DMS53 treated with DMSO at 0.1 percent for 48 hours (cell line): Measurements from ENCODE around the gene DOCK8.
"Not testable (repeated sequence)": the region's sequence is repeated elsewhere in the genome, so short reads cannot be mapped to it uniquely, and the experiment has no call there.

Source experiments
- DNase-seq: peaks from one replicate; lab custom pipeline; 2025; ENCODE audit not compliant: unreplicated experiment; lab: John Stamatoyannopoulos, UW

The DOCK8 gene

GRCh38 chr9:224582-225520 is 10.2 kb downstream of the DOCK8 start:
- no peak for DNase-seq

GRCh38 chr9:227860-228259 is 13.2 kb downstream of the DOCK8 start:
- DNase-seq, result no peak

DNA sequence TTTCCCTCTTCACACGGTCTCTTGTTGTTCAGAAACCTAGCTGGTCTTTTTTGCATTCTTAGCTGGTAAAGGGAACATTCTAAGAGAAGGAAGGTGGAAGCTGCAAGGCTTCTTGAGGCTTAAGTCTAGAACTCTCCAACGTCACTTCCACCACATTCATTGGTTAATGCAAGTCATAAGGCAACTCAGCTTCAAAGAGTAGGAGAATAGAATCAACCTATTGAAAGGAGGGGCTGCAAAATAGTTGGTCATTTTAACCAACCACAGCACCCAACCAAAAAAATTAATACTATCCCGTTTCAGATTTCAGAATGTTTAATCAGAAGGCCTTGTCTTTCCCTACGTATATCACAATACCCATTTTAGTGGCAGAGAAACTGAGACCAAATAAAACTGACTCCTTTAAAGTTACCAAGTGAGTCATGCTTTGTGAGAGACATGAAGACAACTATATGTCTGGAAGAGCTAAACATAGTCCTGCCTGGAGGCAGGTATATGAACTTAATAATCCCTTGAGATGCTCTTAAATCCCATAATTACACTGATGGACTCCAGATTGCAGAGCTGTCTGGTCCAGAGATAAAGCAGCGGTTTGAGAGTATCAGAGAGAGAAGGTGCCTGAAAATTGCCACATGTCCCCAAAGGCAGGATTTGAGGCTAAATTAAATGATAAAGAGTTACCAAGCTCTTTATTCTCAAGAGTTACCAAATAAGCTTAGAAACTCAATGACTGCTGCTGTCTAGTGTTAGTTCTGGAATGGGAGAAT is 14.4 kb downstream of the DOCK8 start:
- DNase-seq, result no peak

- not testable (repeated sequence) for DNase-seq
These were observed 17.0 kb downstream of the DOCK8 start for GRCh38 chr9:231625-232024.

DNA sequence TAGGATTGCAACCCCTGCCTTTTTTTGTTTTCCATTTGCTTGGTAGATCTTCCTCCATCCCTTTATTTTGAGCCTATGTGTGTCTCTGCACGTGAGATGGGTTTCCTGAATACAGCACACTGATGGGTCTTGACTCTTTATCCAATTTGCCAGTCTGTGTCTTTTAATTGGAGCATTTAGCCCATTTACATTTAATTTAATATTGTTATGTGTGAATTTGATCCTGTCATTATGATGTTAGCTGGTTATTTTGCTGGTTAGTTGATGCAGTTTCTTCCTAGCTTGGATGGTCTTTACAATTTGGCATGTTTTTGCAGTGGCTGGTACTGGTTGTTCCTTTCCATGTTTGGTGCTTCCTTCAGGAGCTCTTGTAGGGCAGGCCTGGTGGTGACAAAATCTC is 19.0 kb downstream of the DOCK8 start:
- not testable (repeated sequence) for DNase-seq

DNA sequence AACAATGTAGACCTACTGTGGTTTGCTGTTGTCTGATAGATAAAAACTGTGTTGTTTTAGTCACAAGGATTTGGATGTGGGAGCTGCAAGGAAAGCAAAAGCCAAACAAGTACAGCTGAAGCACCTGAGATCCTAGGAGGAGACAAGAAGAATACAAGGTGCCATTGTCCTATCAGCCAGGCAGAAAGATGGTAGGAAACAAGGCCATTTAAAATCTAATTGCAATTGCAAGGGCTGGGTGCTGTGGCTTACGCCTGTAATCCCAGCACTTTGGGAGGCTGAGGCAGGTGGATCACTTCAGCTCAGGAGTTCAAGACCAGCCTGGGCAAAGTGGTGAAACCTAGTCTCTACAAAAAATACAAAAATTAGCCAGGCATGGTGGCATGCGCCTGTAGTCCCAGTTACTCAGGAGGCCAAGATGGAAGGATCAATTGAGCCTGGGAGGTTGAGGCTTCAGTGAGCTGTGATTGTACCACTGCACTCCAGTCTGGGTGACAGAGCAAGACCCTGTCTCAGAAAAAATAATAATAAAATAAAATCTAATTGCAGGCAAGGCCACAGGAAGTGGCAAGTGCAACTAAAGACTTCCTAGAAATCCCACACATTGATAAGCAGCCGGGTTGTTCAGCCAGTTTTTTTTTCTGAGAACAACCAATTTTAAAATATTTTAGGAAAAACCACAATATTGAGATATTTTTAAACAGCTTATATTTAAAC is 22.6 kb downstream of the DOCK8 start:
- DNase-seq, result no peak

DNA sequence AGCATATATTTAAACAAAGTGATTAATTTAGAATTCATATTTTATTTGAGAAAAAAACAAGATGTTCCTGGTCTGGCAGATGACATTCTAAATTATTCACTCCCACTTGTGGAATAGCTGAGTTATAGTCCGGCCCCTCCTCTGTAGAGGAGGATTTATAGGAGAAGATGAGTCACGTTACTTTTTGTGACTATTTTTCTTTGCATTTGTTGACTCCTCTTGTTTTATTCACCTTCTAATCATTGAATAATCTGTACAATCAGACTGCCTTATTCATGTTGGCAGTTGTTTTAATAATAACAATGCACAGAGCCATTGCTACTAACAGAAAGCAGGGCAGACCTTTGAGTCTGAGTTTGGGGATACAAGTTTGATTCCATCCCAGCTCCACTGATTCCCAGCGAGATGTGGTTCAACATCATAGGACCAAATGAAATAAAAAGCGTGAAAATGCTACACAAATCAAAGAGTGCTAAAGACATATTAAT is 23.2 kb downstream of the DOCK8 start:
- no peak for DNase-seq

DNA sequence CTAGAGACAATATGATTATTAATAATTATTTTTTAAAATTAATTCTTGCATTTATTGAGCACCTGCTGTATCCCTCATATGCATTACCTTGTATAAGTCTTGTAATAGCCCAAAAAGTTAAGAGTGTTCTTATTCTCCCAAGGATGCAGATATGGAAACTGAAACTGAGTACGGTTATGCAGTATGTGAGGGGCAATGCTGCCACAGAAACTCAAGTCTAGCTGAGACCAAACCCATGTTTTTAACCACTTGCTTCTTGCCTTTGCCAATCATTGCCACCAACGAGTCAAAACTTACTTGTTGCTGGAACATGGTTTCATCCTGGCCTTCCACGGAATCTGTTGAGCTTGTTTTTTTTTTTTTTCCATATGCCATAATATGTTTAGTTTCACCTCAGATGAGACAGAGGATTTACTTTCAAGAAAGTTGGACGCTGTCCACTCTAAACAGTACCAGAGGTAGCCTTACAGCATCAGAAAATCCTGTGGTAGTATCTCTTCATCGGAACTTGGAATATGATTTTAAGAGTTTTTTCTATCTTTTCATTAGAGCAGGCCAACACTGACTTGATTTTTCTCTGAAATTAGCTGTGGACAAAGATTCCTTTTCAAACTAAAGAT is 27.9 kb downstream of the DOCK8 start:
- DNase-seq, result no peak

DNA sequence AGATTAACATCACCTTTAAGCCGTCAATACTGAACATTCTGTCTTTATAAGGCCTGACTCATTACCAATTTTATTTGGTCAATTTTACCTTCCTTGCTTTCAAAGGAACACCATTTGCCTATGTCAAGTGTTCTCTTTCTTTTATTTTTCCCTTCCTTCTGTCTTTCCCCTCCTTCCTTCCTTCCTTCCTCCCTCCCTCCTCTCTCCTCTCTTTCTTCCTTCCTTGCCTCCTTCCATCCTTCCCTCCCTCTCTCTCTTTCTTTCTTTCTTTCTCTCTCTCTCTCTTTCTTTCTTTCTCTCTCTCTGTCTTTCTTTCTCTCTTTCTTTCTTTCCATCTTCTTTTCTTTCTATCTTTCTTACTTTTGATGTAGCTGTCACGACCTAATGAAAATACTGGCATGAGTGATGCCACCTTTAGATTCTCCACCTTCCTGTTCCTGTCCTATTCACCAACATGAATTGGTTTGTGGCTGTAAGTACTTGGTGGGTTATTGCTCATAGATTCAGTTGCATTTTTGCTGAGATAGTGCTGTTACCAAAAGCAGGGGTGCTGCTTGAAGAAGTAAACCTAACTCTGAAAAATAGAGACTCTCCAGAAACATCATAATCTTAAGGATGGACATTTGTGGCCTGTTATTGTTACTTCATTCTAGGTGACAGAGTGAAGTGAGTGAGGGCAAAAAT is 33.8 kb downstream of the DOCK8 start:
- no peak for DNase-seq

DNA sequence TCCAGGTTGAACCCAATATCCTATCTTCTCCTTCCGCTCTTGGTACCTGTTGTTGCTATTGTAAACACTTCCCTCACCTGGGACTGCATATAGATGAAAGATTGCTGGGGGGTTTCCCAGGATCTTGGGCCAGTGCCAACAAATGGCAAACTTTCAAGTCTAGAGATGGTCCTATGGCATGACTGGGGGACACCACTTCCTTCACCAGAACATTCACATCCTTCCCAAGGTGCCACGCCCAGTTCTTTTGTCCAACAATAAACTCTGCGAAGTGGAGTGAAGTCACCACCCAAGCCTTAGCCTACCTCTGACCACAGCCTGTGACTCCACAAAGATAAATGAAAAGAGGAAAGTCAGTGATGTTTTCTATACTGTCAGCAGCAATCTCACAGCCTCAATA is 34.4 kb downstream of the DOCK8 start:
- DNase-seq, result no peak

DNA sequence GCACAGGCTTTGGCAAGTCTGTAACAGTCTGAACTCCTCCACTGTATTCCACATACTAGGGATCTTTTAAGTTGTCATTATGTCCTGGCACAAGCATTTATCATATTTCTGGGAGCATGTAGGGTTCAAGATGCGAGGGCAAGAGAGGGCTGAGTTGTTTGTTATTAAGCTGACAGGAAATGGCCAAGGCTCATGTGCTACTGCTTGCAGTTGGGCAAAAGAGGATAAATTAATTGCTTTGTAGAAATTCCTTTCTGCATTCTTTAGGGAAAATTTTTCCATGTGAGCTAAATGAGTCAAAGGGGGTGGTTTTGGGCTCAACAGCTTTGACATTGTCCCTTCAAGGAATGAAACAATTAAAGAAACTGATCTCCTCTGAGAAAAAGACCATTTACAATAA is 35.4 kb downstream of the DOCK8 start:
- DNase-seq, result no peak

GRCh38 chr9:250625-251024 is 36.0 kb downstream of the DOCK8 start:
- DNase-seq, result no peak

DNA sequence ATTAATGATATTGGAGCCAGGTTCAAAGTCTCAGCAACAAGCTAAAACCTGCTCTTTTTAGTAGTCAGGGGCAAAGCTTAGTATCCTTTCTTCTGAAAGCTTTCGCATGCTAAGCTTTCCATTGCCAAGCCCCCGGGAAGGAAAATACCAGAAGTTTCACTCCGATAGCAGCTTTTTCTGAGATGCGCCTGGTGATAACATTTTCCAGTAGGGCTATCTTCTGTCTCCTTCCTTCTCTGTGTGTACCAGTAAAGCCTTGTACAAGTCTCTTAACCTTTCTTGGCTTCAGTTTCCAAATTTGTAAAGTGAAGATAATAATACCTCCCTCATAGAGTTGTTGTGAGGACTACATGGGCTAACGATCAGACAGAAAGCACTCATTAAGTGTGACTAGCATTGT is 36.7 kb downstream of the DOCK8 start:
- DNase-seq, result no peak

DNA sequence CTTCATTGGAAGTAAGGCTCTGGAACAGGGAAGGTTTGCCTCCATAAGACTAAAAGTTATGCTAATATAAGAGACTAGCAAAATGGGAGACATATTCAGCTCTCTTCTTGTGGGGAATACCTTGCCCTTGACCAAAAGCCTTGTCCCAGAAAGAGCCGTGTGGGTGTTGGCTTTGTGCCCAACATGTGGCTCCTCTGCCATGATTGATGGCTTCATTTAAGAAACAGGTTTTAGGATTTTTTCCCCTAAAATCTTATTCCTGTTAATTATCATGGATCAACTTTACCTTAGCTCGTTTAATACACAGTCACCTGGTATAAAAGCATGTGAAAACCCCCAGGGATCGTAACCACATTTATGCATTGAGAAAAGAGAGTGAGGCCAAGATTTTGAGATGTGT is 38.9 kb downstream of the DOCK8 start:
- no peak for DNase-seq

GRCh38 chr9:254516-254915 is 39.9 kb downstream of the DOCK8 start:
- DNase-seq, result no peak

DNA sequence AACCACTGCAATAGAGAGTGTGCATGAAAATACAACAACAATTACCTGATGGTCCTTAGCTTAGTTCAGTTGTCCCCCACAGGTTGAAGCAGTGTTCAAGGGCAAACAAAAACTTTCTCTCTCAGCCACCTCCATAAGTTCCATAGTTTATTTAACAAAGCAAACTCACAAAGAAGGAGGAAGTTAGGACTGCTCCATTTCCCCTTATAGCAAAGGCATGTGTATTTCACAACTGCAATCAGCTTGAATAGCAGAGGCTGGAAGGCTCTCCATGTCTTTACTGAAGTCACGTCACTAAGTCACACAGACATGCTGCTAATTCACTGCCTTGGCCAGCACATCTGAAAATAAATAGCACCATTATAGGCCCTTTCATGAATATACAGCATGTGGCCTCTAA is 43.3 kb downstream of the DOCK8 start:
- no peak for DNase-seq

DNA sequence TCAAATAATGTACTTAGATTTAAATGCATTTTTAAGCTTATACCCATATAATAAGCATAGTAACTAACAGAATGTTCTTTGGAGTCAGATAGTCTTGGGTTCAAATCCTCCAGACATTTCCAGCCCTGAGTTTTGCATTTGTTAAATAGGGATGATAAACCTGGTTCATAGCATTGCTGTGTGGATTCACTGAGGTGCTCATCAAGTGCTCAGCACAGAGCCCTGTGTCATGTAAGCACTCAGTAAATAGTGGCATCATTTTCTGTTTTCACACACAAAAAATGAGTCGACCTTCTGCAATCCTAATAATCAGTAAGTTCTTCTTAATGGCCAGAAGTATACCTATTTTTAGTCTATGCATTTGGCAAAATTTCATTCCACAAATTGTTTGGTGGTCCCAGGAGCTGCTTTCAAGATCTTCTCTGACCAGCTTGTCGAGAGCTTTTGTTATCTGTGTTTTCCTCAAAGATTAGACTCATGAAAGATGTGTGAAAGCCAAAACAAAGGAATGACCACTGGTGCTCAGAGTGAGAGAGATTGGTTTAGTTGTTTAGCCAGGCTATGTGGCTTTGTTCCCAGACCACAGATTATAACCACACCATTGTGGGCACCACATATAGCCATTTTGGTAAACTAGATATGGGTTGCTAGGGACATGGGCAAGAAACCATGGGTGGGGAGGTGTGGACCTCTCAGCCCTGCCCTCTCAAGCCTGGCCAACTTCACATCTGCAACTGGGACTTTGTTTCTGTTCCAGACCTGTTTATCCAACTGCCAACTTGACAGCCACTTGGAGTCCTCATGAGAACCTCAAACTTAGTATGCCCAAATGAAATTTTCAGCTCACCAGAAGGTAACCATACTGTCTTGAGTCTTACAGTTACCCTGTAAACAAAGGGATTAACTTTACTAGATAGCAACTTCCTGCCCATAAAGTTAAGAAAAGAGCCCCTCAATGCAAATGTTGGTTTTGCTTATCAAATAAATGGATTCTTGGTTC is 45.0 kb downstream of the DOCK8 start:
- no peak for DNase-seq

GRCh38 chr9:264231-264630 is 49.6 kb downstream of the DOCK8 start:
- no peak for DNase-seq

DNA sequence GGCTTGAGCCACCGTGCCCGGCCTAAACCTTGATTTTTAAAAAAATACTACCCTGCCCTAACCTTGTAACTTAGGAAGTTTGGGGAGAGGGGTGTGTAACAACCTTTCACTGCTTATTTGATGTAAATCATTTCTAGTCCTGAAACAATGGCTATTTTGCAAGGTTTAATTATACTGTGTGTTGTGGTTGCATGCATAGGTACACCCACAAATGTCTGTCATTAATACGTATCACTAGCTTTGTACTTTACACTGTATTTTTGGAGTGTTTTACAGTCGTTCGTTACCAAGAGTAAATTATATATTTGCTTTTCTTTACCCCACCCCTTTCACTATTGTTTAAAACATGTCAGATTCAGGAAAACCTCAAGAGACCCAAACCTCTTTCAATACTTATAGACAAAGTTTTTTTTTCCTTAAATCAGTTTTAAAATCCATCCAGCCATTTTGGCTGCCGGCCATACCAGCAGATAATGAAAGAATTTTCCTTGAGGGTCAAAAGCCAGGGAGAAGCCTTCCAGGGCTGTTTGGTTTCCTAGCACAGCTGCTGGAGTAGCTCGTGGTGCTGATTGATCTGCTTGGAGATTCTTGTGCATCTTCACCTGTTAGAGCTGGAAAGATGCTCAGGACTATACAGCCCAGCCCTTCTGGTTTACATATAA is 50.7 kb downstream of the DOCK8 start:
- no peak for DNase-seq
